Memory B cell (primary cell): ENCODE data around the gene ZXDC.

Experiments used
- ATAC-seq: fragments of 150-1000 bp; cut with Tn5 transposase; 2 replicates; pipeline ENCODE4 v1.10.0; 2021; ENCODE audit warnings: low read depth, mild to moderate bottlenecking, moderate library complexity
- DNase-seq, 2 donors: peaks; one replicate each; pipeline ENCODE4 v3.0.0; 2022; ENCODE audit warnings: low spot score in 2 of 2
- H3K27ac Mint-ChIP-seq: one replicate; pipeline ENCODE4 v1.8.0; 2022; ENCODE audit warnings: mild to moderate bottlenecking, moderate library complexity, mixed read lengths
- H3K27me3 Mint-ChIP-seq: one replicate; pipeline ENCODE4 v1.8.0; 2022; ENCODE audit warnings: mixed read lengths
- H3K36me3 Mint-ChIP-seq: one replicate; pipeline ENCODE4 v1.8.0; 2022; ENCODE audit warnings: mild to moderate bottlenecking, mixed read lengths
- H3K4me1 Mint-ChIP-seq: one replicate; pipeline ENCODE4 v1.8.0; 2022; ENCODE audit warnings: mixed read lengths
- H3K4me3 Mint-ChIP-seq: one replicate; pipeline ENCODE4 v1.8.0; 2022; ENCODE audit warnings: mild to moderate bottlenecking, moderate library complexity, mixed read lengths
- H3K9me3 Mint-ChIP-seq: one replicate; pipeline ENCODE4 v1.8.0; 2022; ENCODE audit warnings: mixed read lengths

Gene ZXDC

GRCh38 chr3:126415661-126416591, 59.8 kb downstream of the ZXDC start:
- ATAC-seq = no peak
- H3K9me3 Mint-ChIP-seq = no peaks in the 10 kb centered on the region
- peaks cover 5% of the 10 kb centered on the region for H3K4me1 Mint-ChIP-seq
- H3K27ac Mint-ChIP-seq = no peak overlapping the region
- H3K4me3 Mint-ChIP-seq = no peak overlapping the region
- H3K27me3 Mint-ChIP-seq = peaks cover 18% of the 10 kb centered on the region
- DNase-seq = no peak
- H3K36me3 Mint-ChIP-seq = no peaks in the 10 kb centered on the region

- H3K4me3 Mint-ChIP-seq = no peak overlapping the region
- peaks cover under 1% of the 10 kb centered on the region for H3K4me1 Mint-ChIP-seq
- H3K9me3 Mint-ChIP-seq = no peaks in the 10 kb centered on the region
- H3K36me3 Mint-ChIP-seq = no peaks in the 10 kb centered on the region
- H3K27ac Mint-ChIP-seq = no peak overlapping the region
- ATAC-seq (no peak), DNase-seq (no peak)
- peaks cover 19% of the 10 kb centered on the region for H3K27me3 Mint-ChIP-seq
Observed at GRCh38 chr3:126414961-126415660, 60.6 kb downstream of the ZXDC start.

- Mint-ChIP-seq H3K27me3 (peaks cover 19% of the 10 kb centered on the region), H3K27ac (no peak overlapping the region), H3K36me3 (no peaks in the 10 kb centered on the region), H3K4me3 (no peak overlapping the region), H3K9me3 (no peaks in the 10 kb centered on the region), H3K4me1 (no peaks in the 10 kb centered on the region)
- ATAC-seq (no peak), DNase-seq (no peak)
Observed at GRCh38 chr3:126414406-126414805, 61.3 kb downstream of the ZXDC start.

GRCh38 chr3:126413693-126414080, 62.0 kb downstream of the ZXDC start:
- H3K27ac Mint-ChIP-seq = no peak overlapping the region
- H3K27me3 Mint-ChIP-seq = peaks cover 23% of the 10 kb centered on the region
- no peaks in the 10 kb centered on the region for H3K9me3 Mint-ChIP-seq
- ATAC-seq (no peak), DNase-seq (no peak)
- H3K36me3 Mint-ChIP-seq = no peaks in the 10 kb centered on the region
- H3K4me3 Mint-ChIP-seq = no peak overlapping the region
- H3K4me1 Mint-ChIP-seq = no peaks in the 10 kb centered on the region

- no peaks in the 10 kb centered on the region for H3K36me3 Mint-ChIP-seq
- ATAC-seq (no peak), DNase-seq (no peak)
- no peaks in the 10 kb centered on the region for H3K4me1 Mint-ChIP-seq
- H3K27me3 Mint-ChIP-seq = peaks cover 26% of the 10 kb centered on the region
- no peaks in the 10 kb centered on the region for H3K9me3 Mint-ChIP-seq
- no peak overlapping the region for H3K27ac Mint-ChIP-seq
- H3K4me3 Mint-ChIP-seq = no peak overlapping the region
Observed at GRCh38 chr3:126412841-126413692, 62.6 kb downstream of the ZXDC start.

- no peaks in the 10 kb centered on the region for H3K9me3 Mint-ChIP-seq
- peaks cover 15% of the 10 kb centered on the region for H3K27me3 Mint-ChIP-seq
- no peak overlapping the region for H3K4me3 Mint-ChIP-seq
- H3K4me1 Mint-ChIP-seq = no peaks in the 10 kb centered on the region
- ATAC-seq (no peak), DNase-seq (no peak)
- no peak overlapping the region for H3K27ac Mint-ChIP-seq
- no peaks in the 10 kb centered on the region for H3K36me3 Mint-ChIP-seq
Observed at GRCh38 chr3:126408099-126408498, 67.6 kb downstream of the ZXDC start.

GRCh38 chr3:126407412-126408044, 68.2 kb downstream of the ZXDC start:
- H3K9me3 Mint-ChIP-seq = no peaks in the 10 kb centered on the region
- no peak overlapping the region for H3K4me3 Mint-ChIP-seq
- H3K27me3 Mint-ChIP-seq = peaks cover 20% of the 10 kb centered on the region
- ATAC-seq (no peak), DNase-seq (no peak)
- no peaks in the 10 kb centered on the region for H3K4me1 Mint-ChIP-seq
- H3K27ac Mint-ChIP-seq = no peak overlapping the region
- no peaks in the 10 kb centered on the region for H3K36me3 Mint-ChIP-seq

- H3K36me3 Mint-ChIP-seq = no peaks in the 10 kb centered on the region
Observed at GRCh38 chr3:126406389-126407296, 69.0 kb downstream of the ZXDC start.

GRCh38 chr3:126402666-126403302, 72.9 kb downstream of the ZXDC start:
- no peak for ATAC-seq
- H3K4me3 Mint-ChIP-seq = no peak overlapping the region
- H3K36me3 Mint-ChIP-seq = no peaks in the 10 kb centered on the region
- no peaks in the 10 kb centered on the region for H3K4me1 Mint-ChIP-seq
- no peak for DNase-seq
- no peak overlapping the region for H3K27ac Mint-ChIP-seq
- H3K27me3 Mint-ChIP-seq = peaks cover 12% of the 10 kb centered on the region
- H3K9me3 Mint-ChIP-seq = peaks cover 4% of the 10 kb centered on the region

More at GRCh38 chr3:126406389-126407296, 69.0 kb downstream of the ZXDC start:
- DNase-seq (no peak), ATAC-seq (no peak)
- Mint-ChIP-seq H3K9me3 (no peaks in the 10 kb centered on the region), H3K4me3 (no peak overlapping the region), H3K27ac (no peak overlapping the region), H3K27me3 (peaks cover 22% of the 10 kb centered on the region), H3K4me1 (no peaks in the 10 kb centered on the region)

GRCh38 chr3:126402178-126402577, 73.5 kb downstream of the ZXDC start:
- DNase-seq (no peak), ATAC-seq (no peak)
- H3K27ac Mint-ChIP-seq = no peak overlapping the region
- H3K4me3 Mint-ChIP-seq = no peak overlapping the region
- peaks cover 14% of the 10 kb centered on the region for H3K27me3 Mint-ChIP-seq
- H3K4me1 Mint-ChIP-seq = no peaks in the 10 kb centered on the region
- H3K36me3 Mint-ChIP-seq = no peaks in the 10 kb centered on the region
- H3K9me3 Mint-ChIP-seq = peaks cover 4% of the 10 kb centered on the region

- Mint-ChIP-seq H3K4me3 (no peak overlapping the region), H3K27me3 (peaks cover 14% of the 10 kb centered on the region), H3K9me3 (peaks cover 4% of the 10 kb centered on the region), H3K4me1 (no peaks in the 10 kb centered on the region), H3K36me3 (no peaks in the 10 kb centered on the region), H3K27ac (no peak overlapping the region)
- ATAC-seq (no peak), DNase-seq (no peak)
Observed at GRCh38 chr3:126401611-126402160, 74.0 kb downstream of the ZXDC start.

- no peak overlapping the region for H3K4me3 Mint-ChIP-seq
- peaks cover 16% of the 10 kb centered on the region for H3K27me3 Mint-ChIP-seq
- no peaks in the 10 kb centered on the region for H3K36me3 Mint-ChIP-seq
- H3K27ac Mint-ChIP-seq = no peak overlapping the region
- ATAC-seq (no peak), DNase-seq (no peak)
- no peaks in the 10 kb centered on the region for H3K4me1 Mint-ChIP-seq
- peaks cover 4% of the 10 kb centered on the region for H3K9me3 Mint-ChIP-seq
Observed at GRCh38 chr3:126399756-126400155, 75.9 kb downstream of the ZXDC start.
